GM20000 (cell line): ENCODE measurements around the gene EOMES.

ENCODE experiments used
- DNase-seq: peaks from one replicate; pipeline ENCODE4 v3.0.0; 2012; ENCODE audit warnings: low spot score
- TF ChIP-seq, protein P1 (sequence below): IDR thresholded peaks from 2 replicates; pipeline ENCODE4 v1.5.1; 2012; ENCODE audit warnings: mild to moderate bottlenecking, control low read depth; ENCODE audit errors: extremely low read depth, missing control alignments

Gene EOMES

DNA sequence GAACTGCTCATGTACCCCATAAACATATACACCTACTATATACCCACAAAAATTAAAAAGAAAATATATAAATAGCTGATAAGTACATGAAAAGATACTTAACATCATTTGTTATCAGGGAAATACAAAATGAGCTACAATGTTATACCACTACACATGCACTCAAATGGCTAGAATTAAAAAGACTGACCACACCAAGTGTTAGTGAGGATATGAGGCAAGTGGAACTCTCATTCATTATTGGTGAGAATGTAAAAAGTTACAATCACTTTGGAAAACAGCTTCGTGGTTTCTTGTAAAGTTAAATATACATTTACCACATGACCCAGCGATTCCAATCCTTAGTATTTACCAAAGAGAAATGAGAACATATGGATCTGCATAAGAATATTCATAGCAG, 26.5 kb downstream of the EOMES start:
- DNase-seq: no peak
- TF ChIP-seq, protein P1, sequence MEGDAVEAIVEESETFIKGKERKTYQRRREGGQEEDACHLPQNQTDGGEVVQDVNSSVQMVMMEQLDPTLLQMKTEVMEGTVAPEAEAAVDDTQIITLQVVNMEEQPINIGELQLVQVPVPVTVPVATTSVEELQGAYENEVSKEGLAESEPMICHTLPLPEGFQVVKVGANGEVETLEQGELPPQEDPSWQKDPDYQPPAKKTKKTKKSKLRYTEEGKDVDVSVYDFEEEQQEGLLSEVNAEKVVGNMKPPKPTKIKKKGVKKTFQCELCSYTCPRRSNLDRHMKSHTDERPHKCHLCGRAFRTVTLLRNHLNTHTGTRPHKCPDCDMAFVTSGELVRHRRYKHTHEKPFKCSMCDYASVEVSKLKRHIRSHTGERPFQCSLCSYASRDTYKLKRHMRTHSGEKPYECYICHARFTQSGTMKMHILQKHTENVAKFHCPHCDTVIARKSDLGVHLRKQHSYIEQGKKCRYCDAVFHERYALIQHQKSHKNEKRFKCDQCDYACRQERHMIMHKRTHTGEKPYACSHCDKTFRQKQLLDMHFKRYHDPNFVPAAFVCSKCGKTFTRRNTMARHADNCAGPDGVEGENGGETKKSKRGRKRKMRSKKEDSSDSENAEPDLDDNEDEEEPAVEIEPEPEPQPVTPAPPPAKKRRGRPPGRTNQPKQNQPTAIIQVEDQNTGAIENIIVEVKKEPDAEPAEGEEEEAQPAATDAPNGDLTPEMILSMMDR: no peak

- no peak for DNase-seq
- TF ChIP-seq, protein P1: no peak
These were observed 34.1 kb downstream of the EOMES start for GRCh38 chr3:27688053-27688452.

GRCh38 chr3:27686642-27687041, 35.5 kb downstream of the EOMES start:
- TF ChIP-seq, protein P1: no peak
- no peak for DNase-seq

DNA sequence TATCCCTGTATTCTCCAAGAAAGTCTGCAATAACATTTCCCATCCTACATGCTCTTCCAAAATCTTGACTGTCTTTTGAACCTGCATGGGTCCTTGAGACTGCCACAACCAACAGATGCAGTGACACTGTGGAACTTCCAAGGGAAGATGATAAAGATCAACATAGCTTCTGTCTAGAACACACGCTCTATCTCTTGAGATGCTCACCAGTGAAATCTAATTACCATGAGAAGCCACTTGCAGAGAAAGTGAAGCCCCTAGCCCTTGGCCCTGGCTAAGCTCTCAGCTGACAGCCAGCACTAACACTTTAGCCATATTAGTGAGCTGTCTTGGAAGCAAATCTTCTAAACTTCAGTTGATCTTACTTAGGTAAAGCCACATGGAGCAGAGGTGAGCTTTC, 36.6 kb downstream of the EOMES start:
- DNase-seq: no peak
- TF ChIP-seq, protein P1: no peak

DNA sequence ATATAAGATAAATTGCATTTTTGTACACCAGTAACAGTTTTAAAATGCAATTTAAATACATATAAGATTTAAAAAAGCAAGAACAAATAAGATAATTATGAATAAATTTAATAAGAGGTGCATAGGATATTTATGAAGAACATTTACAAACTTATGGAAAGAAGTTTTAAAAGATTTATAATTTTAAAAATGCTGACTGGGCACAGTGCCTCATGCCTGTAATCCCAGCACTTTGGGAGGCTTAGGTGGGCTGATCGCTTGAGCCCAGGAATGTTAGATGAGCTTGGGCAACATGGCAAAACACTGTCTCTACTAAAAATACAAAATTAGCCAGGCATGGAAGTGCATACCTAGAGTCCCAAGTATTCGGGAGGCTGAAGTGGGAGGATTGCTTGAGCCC, 37.8 kb downstream of the EOMES start:
- TF ChIP-seq, protein P1: no peak
- no peak for DNase-seq

- DNase-seq: peak; percentile 46
These were observed 40.8 kb downstream of the EOMES start for GRCh38 chr3:27681249-27681748.

GRCh38 chr3:27680517-27681246, 41.4 kb downstream of the EOMES start:
- no peak for DNase-seq
- TF ChIP-seq, protein P1: no peak

More at GRCh38 chr3:27681249-27681748, 40.8 kb downstream of the EOMES start:
- TF ChIP-seq, protein P1: no peak
